ENCODE results near the gene NTM.

The NTM gene

GRCh38 chr11:131840545-131840944, 470.1 kb downstream of the NTM start:
- Histone ChIP-seq H3K14ac (ENCODE audit: low read length) (no peak overlapping the region), H3K79me1 (ENCODE audit: low read depth, low read length) (no peaks in the 10 kb centered on the region), H2BK12ac (ENCODE audit: low read length) (no peak overlapping the region), H4K91ac (ENCODE audit: low read depth, low read length, poor library complexity) (no peak overlapping the region), H2BK120ac (ENCODE audit: low read depth, low read length) (no peak overlapping the region), H3K9ac (ENCODE audit: low read depth, low read length, poor library complexity) (no peak overlapping the region), H2BK5ac (ENCODE audit: low read length) (no peak overlapping the region), H2AFZ (ENCODE audit: low read length) (no peak overlapping the region), H3K27me3 (ENCODE audit: control insufficient read depth in 3 of 3, insufficient read depth in 3 of 3, low read depth in 1 of 3, low read length in 3 of 3) (no peaks in the 10 kb centered on the region), H2AK5ac (ENCODE audit: low read depth, low read length) (no peak overlapping the region), H2BK15ac (ENCODE audit: low read length) (no peak overlapping the region), H3K18ac (ENCODE audit: low read length) (no peak overlapping the region), H3K36me3 (replicated peaks in 1 of 2; ENCODE audit: control insufficient read depth in 2 of 2, insufficient read depth in 2 of 2, low read length in 2 of 2) (no peaks in the 10 kb centered on the region), H3K4me3 (ENCODE audit: low read length in 2 of 2) (no peak overlapping the region), H3K4ac (ENCODE audit: low read length) (no peak overlapping the region), H3K27ac (replicated peaks; ENCODE audit: low read length) (no peak overlapping the region), H4K8ac (ENCODE audit: low read depth, low read length) (no peak overlapping the region), H3K4me2 (ENCODE audit: insufficient read depth, low read length, poor library complexity, severe bottlenecking) (no peak overlapping the region), H3K23ac (ENCODE audit: low read depth, low read length, poor library complexity) (no peak overlapping the region), H3K4me1 (ENCODE audit: control insufficient read depth in 2 of 2, insufficient read depth in 1 of 2, low read depth in 1 of 2, low read length in 2 of 2) (peaks cover 0 to 2% of the 10 kb centered on the region in 2 donors), H3K9me3 (replicated peaks in 1 of 2; ENCODE audit: control insufficient read depth in 2 of 2, insufficient read depth in 1 of 2, low read depth in 1 of 2, low read length in 2 of 2) (no peaks in the 10 kb centered on the region)
- no CpG with 5 or more reads among the region's 3 CpGs for WGBS, 2 donors (ENCODE audit: extremely low coverage in 2 of 2, insufficient read length in 2 of 2, insufficient replicate concordance in 1 of 2)
- DNase-seq (ENCODE audit: low spot score) = no peak

GRCh38 chr11:131841028-131841427, 470.6 kb downstream of the NTM start:
- H3K36me3 ChIP-seq (replicated peaks in 1 of 2; ENCODE audit: control insufficient read depth in 2 of 2, insufficient read depth in 2 of 2, low read length in 2 of 2) = no peaks in the 10 kb centered on the region
- H4K8ac ChIP-seq (ENCODE audit: low read depth, low read length) = no peak overlapping the region
- no peak overlapping the region for H3K14ac ChIP-seq (ENCODE audit: low read length)
- no peak overlapping the region for H3K9ac ChIP-seq (ENCODE audit: low read depth, low read length, poor library complexity)
- H3K9me3 ChIP-seq (replicated peaks in 1 of 2; ENCODE audit: control insufficient read depth in 2 of 2, insufficient read depth in 1 of 2, low read depth in 1 of 2, low read length in 2 of 2) = no peaks in the 10 kb centered on the region
- no peak for DNase-seq (ENCODE audit: low spot score)
- WGBS, 2 donors (ENCODE audit: extremely low coverage in 2 of 2, insufficient read length in 2 of 2, insufficient replicate concordance in 1 of 2) = no CpG with 5 or more reads among the region's 1 CpG
- no peaks in the 10 kb centered on the region for H3K79me1 ChIP-seq (ENCODE audit: low read depth, low read length)
- H4K91ac ChIP-seq (ENCODE audit: low read depth, low read length, poor library complexity) = no peak overlapping the region
- H3K4ac ChIP-seq (ENCODE audit: low read length) = no peak overlapping the region
- peaks cover 0 to 2% of the 10 kb centered on the region in 2 donors for H3K4me1 ChIP-seq (ENCODE audit: control insufficient read depth in 2 of 2, insufficient read depth in 1 of 2, low read depth in 1 of 2, low read length in 2 of 2)
- H3K4me3 ChIP-seq (ENCODE audit: low read length in 2 of 2) = no peak overlapping the region
- no peak overlapping the region for H3K23ac ChIP-seq (ENCODE audit: low read depth, low read length, poor library complexity)
- no peak overlapping the region for H3K27ac ChIP-seq (replicated peaks; ENCODE audit: low read length)
- H2BK5ac ChIP-seq (ENCODE audit: low read length) = no peak overlapping the region
- no peak overlapping the region for H2BK120ac ChIP-seq (ENCODE audit: low read depth, low read length)
- H3K18ac ChIP-seq (ENCODE audit: low read length) = no peak overlapping the region
- no peak overlapping the region for H2AK5ac ChIP-seq (ENCODE audit: low read depth, low read length)
- H2BK12ac ChIP-seq (ENCODE audit: low read length) = no peak overlapping the region
- H2AFZ ChIP-seq (ENCODE audit: low read length) = no peak overlapping the region
- no peaks in the 10 kb centered on the region for H3K27me3 ChIP-seq (ENCODE audit: control insufficient read depth in 3 of 3, insufficient read depth in 3 of 3, low read depth in 1 of 3, low read length in 3 of 3)
- no peak overlapping the region for H3K4me2 ChIP-seq (ENCODE audit: insufficient read depth, low read length, poor library complexity, severe bottlenecking)
- H2BK15ac ChIP-seq (ENCODE audit: low read length) = no peak overlapping the region

GRCh38 chr11:131841925-131842635, 471.7 kb downstream of the NTM start:
- Histone ChIP-seq H3K4me3 (ENCODE audit: low read length in 2 of 2) (no peak overlapping the region), H2BK120ac (ENCODE audit: low read depth, low read length) (no peak overlapping the region), H2BK12ac (ENCODE audit: low read length) (no peak overlapping the region), H2AFZ (ENCODE audit: low read length) (no peak overlapping the region), H3K4ac (ENCODE audit: low read length) (no peak overlapping the region), H3K14ac (ENCODE audit: low read length) (no peak overlapping the region), H3K9ac (ENCODE audit: low read depth, low read length, poor library complexity) (no peak overlapping the region), H2BK5ac (ENCODE audit: low read length) (no peak overlapping the region), H3K36me3 (replicated peaks in 1 of 2; ENCODE audit: control insufficient read depth in 2 of 2, insufficient read depth in 2 of 2, low read length in 2 of 2) (no peaks in the 10 kb centered on the region), H3K4me1 (ENCODE audit: control insufficient read depth in 2 of 2, insufficient read depth in 1 of 2, low read depth in 1 of 2, low read length in 2 of 2) (peaks cover 0 to 2% of the 10 kb centered on the region in 2 donors), H3K23ac (ENCODE audit: low read depth, low read length, poor library complexity) (no peak overlapping the region), H3K79me1 (ENCODE audit: low read depth, low read length) (no peaks in the 10 kb centered on the region), H2BK15ac (ENCODE audit: low read length) (no peak overlapping the region), H3K27ac (replicated peaks; ENCODE audit: low read length) (no peak overlapping the region), H4K8ac (ENCODE audit: low read depth, low read length) (no peak overlapping the region), H3K9me3 (replicated peaks in 1 of 2; ENCODE audit: control insufficient read depth in 2 of 2, insufficient read depth in 1 of 2, low read depth in 1 of 2, low read length in 2 of 2) (no peaks in the 10 kb centered on the region), H3K4me2 (ENCODE audit: insufficient read depth, low read length, poor library complexity, severe bottlenecking) (no peak overlapping the region), H2AK5ac (ENCODE audit: low read depth, low read length) (no peak overlapping the region), H3K18ac (ENCODE audit: low read length) (no peak overlapping the region), H3K27me3 (ENCODE audit: control insufficient read depth in 3 of 3, insufficient read depth in 3 of 3, low read depth in 1 of 3, low read length in 3 of 3) (no peaks in the 10 kb centered on the region), H4K91ac (ENCODE audit: low read depth, low read length, poor library complexity) (no peak overlapping the region)
- WGBS, 2 donors (ENCODE audit: extremely low coverage in 2 of 2, insufficient read length in 2 of 2, insufficient replicate concordance in 1 of 2) = no CpG with 5 or more reads among the region's 11 CpGs
- no peak for DNase-seq (ENCODE audit: low spot score)

DNA sequence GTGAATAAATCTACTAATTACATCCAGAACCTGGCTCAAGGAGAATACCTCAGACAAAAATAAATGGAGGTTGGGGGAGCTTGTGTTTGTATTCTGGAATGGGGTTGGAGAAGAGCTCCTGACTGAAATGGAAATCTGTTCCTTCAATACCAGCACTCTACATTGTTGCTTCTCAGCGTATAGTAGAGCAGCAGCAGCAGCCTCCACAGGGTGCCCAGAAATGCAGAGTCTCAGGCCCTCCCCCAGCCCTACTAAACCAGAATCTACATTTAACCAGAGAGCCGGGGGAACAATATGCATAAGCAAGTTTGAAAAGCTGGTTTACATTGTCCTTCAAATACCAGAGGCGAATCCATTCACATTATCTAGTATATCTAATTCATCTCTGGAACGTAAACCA, 474.8 kb downstream of the NTM start:
- Histone ChIP-seq H2BK120ac (ENCODE audit: low read depth, low read length) (no peak overlapping the region), H3K36me3 (replicated peaks in 1 of 2; ENCODE audit: control insufficient read depth in 2 of 2, insufficient read depth in 2 of 2, low read length in 2 of 2) (no peaks in the 10 kb centered on the region), H2BK12ac (ENCODE audit: low read length) (no peak overlapping the region), H3K79me1 (ENCODE audit: low read depth, low read length) (no peaks in the 10 kb centered on the region), H3K18ac (ENCODE audit: low read length) (no peak overlapping the region), H3K23ac (ENCODE audit: low read depth, low read length, poor library complexity) (no peak overlapping the region), H3K9me3 (replicated peaks in 1 of 2; ENCODE audit: control insufficient read depth in 2 of 2, insufficient read depth in 1 of 2, low read depth in 1 of 2, low read length in 2 of 2) (no peaks in the 10 kb centered on the region), H3K27me3 (ENCODE audit: control insufficient read depth in 3 of 3, insufficient read depth in 3 of 3, low read depth in 1 of 3, low read length in 3 of 3) (no peaks in the 10 kb centered on the region), H3K14ac (ENCODE audit: low read length) (no peak overlapping the region), H3K4me3 (ENCODE audit: low read length in 2 of 2) (no peak overlapping the region), H2AK5ac (ENCODE audit: low read depth, low read length) (no peak overlapping the region), H3K4ac (ENCODE audit: low read length) (no peak overlapping the region), H2BK15ac (ENCODE audit: low read length) (no peak overlapping the region), H3K4me2 (ENCODE audit: insufficient read depth, low read length, poor library complexity, severe bottlenecking) (no peak overlapping the region), H2AFZ (ENCODE audit: low read length) (no peak overlapping the region), H4K8ac (ENCODE audit: low read depth, low read length) (no peak overlapping the region), H4K91ac (ENCODE audit: low read depth, low read length, poor library complexity) (no peak overlapping the region), H3K9ac (ENCODE audit: low read depth, low read length, poor library complexity) (no peak overlapping the region), H2BK5ac (ENCODE audit: low read length) (no peak overlapping the region), H3K27ac (replicated peaks; ENCODE audit: low read length) (no peak overlapping the region), H3K4me1 (ENCODE audit: control insufficient read depth in 2 of 2, insufficient read depth in 1 of 2, low read depth in 1 of 2, low read length in 2 of 2) (peaks cover 0 to 8% of the 10 kb centered on the region in 2 donors)
- no peak for DNase-seq (ENCODE audit: low spot score)
- no CpG with 5 or more reads among the region's 4 CpGs for WGBS, 2 donors (ENCODE audit: extremely low coverage in 2 of 2, insufficient read length in 2 of 2, insufficient replicate concordance in 1 of 2)

All from neuronal stem cell (in vitro differentiated cells).